ENCODE measurements around the gene DOC2A. TPM values are rescaled to one million over a fixed set of nuclear protein-coding genes. Genes with fewer than 3 reads are reported as not detected.
A peak's percentile ranks its signal among the peaks of the same experiment; 100 is the strongest.

The DOC2A gene
- total RNA-seq, 2 donors from 2014 or later, result 6.2 to 9.9 TPM

GRCh38 chr16:30033270-30033669 lies 22.4 kb upstream of the DOC2A start:
- no peak overlapping the region for H3K27ac ChIP-seq (ENCODE audit: low read depth, low read length)

GRCh38 chr16:30032083-30032819 lies 21.4 kb upstream of the DOC2A start:
- no peaks in the 10 kb centered on the region for H3K36me3 ChIP-seq (ENCODE audit: control insufficient read depth, insufficient read depth, low read length)
- peaks cover 72% of the 10 kb centered on the region for H3K27me3 Mint-ChIP-seq (ENCODE audit: insufficient read depth)
- H3K4me1 Mint-ChIP-seq, result peaks cover 2% of the 10 kb centered on the region
- H3K4me3 ChIP-seq (ENCODE audit: low read length), result no peak overlapping the region
- no peak overlapping the region for H3K27ac Mint-ChIP-seq
- DNase-seq, result peak; percentile 93
- no peaks in the 10 kb centered on the region for H3K4me1 ChIP-seq (ENCODE audit: control insufficient read depth, insufficient read depth, low read length)
- no peaks in the 10 kb centered on the region for H3K9me3 Mint-ChIP-seq
- no peaks in the 10 kb centered on the region for H3K36me3 Mint-ChIP-seq (ENCODE audit: low read depth)
- no peaks in the 10 kb centered on the region for H3K9me3 ChIP-seq (ENCODE audit: control insufficient read depth, low read length)
- H3K4me3 Mint-ChIP-seq, result peak overlapping the region; percentile 47
- H3K27me3 ChIP-seq (ENCODE audit: control insufficient read depth, insufficient read depth, low read length, poor library complexity, severe bottlenecking), result peaks cover 42% of the 10 kb centered on the region
- H3K27ac ChIP-seq (ENCODE audit: low read depth, low read length), result no peak overlapping the region
- WGBS, 2 experiments (ENCODE audit: insufficient coverage in 1 of 2, insufficient read length in 1 of 2), result 27 to 39% methylated on average over 8 to 12 of the region's 12 CpGs
- TF ChIP-seq CTCF (conservative IDR thresholded peaks at IDR 0.05), result peak; percentile 91
- no peak overlapping the region for H3K9ac ChIP-seq (ENCODE audit: extremely low read depth, low read length, poor library complexity, severe bottlenecking)

More at GRCh38 chr16:30033270-30033669, 22.4 kb upstream of the DOC2A start:
- no peak overlapping the region for H3K27ac Mint-ChIP-seq
- no peaks in the 10 kb centered on the region for H3K36me3 ChIP-seq (ENCODE audit: control insufficient read depth, insufficient read depth, low read length)
- H3K4me3 Mint-ChIP-seq, result no peak overlapping the region
- H3K36me3 Mint-ChIP-seq (ENCODE audit: low read depth), result no peaks in the 10 kb centered on the region
- no peak overlapping the region for H3K4me3 ChIP-seq (ENCODE audit: low read length)
- H3K4me1 ChIP-seq (ENCODE audit: control insufficient read depth, insufficient read depth, low read length), result no peaks in the 10 kb centered on the region
- H3K4me1 Mint-ChIP-seq, result peaks cover 2% of the 10 kb centered on the region
- no peak for DNase-seq
- H3K9me3 ChIP-seq (ENCODE audit: control insufficient read depth, low read length), result no peaks in the 10 kb centered on the region
- H3K9ac ChIP-seq (ENCODE audit: extremely low read depth, low read length, poor library complexity, severe bottlenecking), result no peak overlapping the region
- H3K9me3 Mint-ChIP-seq, result no peaks in the 10 kb centered on the region
- H3K27me3 Mint-ChIP-seq (ENCODE audit: insufficient read depth), result peaks cover 74% of the 10 kb centered on the region
- WGBS, 2 experiments (ENCODE audit: insufficient coverage in 1 of 2, insufficient read length in 1 of 2), result 87 to 93% methylated on average over 5 to 7 of the region's 7 CpGs
- H3K27me3 ChIP-seq (ENCODE audit: control insufficient read depth, insufficient read depth, low read length, poor library complexity, severe bottlenecking), result peaks cover 42% of the 10 kb centered on the region
- TF ChIP-seq CTCF (conservative IDR thresholded peaks at IDR 0.05), result no peak

- H3K9me3 ChIP-seq (ENCODE audit: control insufficient read depth, low read length), result no peaks in the 10 kb centered on the region
- Mint-ChIP-seq H3K27ac (no peak overlapping the region), H3K9me3 (no peaks in the 10 kb centered on the region), H3K4me3 (peak overlapping the region; percentile 47), H3K36me3 (ENCODE audit: low read depth) (no peaks in the 10 kb centered on the region), H3K4me1 (peaks cover 2% of the 10 kb centered on the region), H3K27me3 (ENCODE audit: insufficient read depth) (peaks cover 70% of the 10 kb centered on the region)
- H3K36me3 ChIP-seq (ENCODE audit: control insufficient read depth, insufficient read depth, low read length), result no peaks in the 10 kb centered on the region
- H3K27ac ChIP-seq (ENCODE audit: low read depth, low read length), result no peak overlapping the region
- no peak overlapping the region for H3K9ac ChIP-seq (ENCODE audit: extremely low read depth, low read length, poor library complexity, severe bottlenecking)
- 40 to 52% methylated on average over 2 to 11 of the region's 11 CpGs for WGBS, 2 experiments (ENCODE audit: insufficient coverage in 1 of 2, insufficient read length in 1 of 2)
- peak overlapping the region; percentile 45 for H3K4me3 ChIP-seq (ENCODE audit: low read length)
- H3K4me1 ChIP-seq (ENCODE audit: control insufficient read depth, insufficient read depth, low read length), result no peaks in the 10 kb centered on the region
- peak; percentile 70 for DNase-seq
- peaks cover 41% of the 10 kb centered on the region for H3K27me3 ChIP-seq (ENCODE audit: control insufficient read depth, insufficient read depth, low read length, poor library complexity, severe bottlenecking)
- TF ChIP-seq CTCF (conservative IDR thresholded peaks at IDR 0.05), result no peak
Observed at GRCh38 chr16:30031477-30031918, 20.7 kb upstream of the DOC2A start.

All from endodermal cell (in vitro differentiated cells).